ENCODE measurements around the gene CSF2RB.

Gene CSF2RB

DNA sequence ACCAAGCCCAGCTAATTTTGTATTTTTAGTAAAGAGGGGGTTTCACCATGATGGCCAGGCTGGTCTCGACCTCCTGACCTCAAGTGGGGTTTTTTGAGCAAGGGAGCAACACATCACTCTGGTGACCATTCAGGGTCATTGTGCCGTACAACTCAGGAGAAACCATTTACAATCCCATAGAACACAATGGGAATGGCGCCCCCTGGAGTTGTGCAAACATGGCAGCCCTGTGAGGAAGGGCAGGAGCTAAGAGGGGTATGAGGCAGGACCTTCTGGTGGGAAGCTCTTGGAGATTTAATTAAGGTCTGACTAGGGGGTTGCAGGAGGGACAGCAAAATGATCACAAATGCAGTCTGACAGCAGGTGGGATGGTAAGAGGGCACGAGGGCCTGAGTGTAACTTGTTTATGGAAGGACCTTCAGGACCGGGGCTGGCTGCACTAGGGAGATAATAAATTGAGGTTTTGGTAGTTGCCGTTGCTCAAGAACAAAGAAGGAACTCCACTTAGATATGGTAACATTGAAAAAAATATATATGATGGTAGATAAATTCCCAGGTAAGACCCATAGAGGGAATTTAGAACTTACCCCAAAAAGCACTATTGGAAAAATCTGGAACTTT, 9.1 kb upstream of the CSF2RB start:
- no peak overlapping the region for H3K4me3 ChIP-seq (ENCODE audit: low read depth, low read length)
- H3K27ac ChIP-seq = no peak overlapping the region
- peaks cover 8% of the 10 kb centered on the region for H3K9me3 ChIP-seq (ENCODE audit: severe bottlenecking)
- DNase-seq = no peak
- TF ChIP-seq, protein P1, sequence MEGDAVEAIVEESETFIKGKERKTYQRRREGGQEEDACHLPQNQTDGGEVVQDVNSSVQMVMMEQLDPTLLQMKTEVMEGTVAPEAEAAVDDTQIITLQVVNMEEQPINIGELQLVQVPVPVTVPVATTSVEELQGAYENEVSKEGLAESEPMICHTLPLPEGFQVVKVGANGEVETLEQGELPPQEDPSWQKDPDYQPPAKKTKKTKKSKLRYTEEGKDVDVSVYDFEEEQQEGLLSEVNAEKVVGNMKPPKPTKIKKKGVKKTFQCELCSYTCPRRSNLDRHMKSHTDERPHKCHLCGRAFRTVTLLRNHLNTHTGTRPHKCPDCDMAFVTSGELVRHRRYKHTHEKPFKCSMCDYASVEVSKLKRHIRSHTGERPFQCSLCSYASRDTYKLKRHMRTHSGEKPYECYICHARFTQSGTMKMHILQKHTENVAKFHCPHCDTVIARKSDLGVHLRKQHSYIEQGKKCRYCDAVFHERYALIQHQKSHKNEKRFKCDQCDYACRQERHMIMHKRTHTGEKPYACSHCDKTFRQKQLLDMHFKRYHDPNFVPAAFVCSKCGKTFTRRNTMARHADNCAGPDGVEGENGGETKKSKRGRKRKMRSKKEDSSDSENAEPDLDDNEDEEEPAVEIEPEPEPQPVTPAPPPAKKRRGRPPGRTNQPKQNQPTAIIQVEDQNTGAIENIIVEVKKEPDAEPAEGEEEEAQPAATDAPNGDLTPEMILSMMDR (IDR thresholded peaks at IDR 0.05; ENCODE audit: low read depth, low read length) = no peak
- H3K27me3 ChIP-seq (ENCODE audit: insufficient read depth, low read depth, severe bottlenecking) = peaks cover 75% of the 10 kb centered on the region
- H3K36me3 ChIP-seq = no peaks in the 10 kb centered on the region

DNA sequence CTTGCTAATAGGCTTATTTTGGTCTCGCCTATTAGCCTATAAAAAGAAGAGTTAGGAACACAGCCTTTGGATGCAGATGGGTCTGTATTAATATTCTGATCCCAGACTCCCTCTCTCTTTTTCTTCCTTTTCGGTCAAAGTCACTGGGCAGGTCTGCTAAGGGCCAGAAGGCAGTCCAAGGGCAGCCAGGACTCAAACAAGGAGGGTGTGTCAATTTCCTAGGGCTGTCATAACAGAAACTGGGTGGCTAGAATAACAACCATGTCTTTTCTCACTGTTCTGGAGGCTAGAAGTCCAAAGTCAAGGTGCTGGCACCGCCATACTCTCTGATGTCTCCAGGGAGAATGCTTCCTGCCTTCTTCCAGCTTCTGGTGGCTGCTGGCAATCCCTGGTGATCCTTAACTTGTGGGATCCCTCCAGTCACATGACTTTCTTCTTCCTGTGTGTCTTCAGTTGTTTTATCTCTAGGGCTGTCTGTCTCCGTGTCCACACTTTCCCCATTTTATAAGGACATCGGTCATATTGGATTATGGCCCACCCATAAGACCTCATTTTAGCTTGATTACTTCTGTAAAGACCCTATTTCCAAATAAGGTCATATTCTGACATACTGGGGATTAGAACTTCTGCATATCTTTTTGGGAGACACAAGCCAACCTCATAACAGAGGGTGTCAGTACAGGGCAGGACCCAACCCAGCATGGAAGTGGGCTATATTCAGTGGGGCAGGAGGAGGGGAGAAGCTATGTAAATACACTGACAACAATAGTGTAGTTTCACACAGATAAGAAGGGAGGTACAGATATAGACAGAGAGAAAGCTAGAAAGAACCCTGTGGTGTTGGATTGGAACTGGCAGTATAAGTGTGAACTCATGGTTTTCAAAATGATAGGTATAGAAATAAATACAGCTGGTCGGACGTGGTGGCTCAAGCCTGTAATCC, 5.9 kb upstream of the CSF2RB start:
- Histone ChIP-seq H3K36me3 (no peaks in the 10 kb centered on the region), H3K4me3 (ENCODE audit: low read depth, low read length) (no peak overlapping the region), H3K27ac (no peak overlapping the region), H3K9me3 (ENCODE audit: severe bottlenecking) (peaks cover 1% of the 10 kb centered on the region), H3K27me3 (ENCODE audit: insufficient read depth, low read depth, severe bottlenecking) (peaks cover 79% of the 10 kb centered on the region)
- DNase-seq = no peak
- TF ChIP-seq, protein P1 (IDR thresholded peaks at IDR 0.05; ENCODE audit: low read depth, low read length) = no peak

- Histone ChIP-seq H3K9me3 (ENCODE audit: severe bottlenecking) (no peaks in the 10 kb centered on the region), H3K27ac (no peak overlapping the region), H3K36me3 (no peaks in the 10 kb centered on the region), H3K4me3 (ENCODE audit: low read depth, low read length) (no peak overlapping the region), H3K27me3 (ENCODE audit: insufficient read depth, low read depth, severe bottlenecking) (peaks cover 75% of the 10 kb centered on the region)
- DNase-seq = no peak
- TF ChIP-seq, protein P1 (IDR thresholded peaks at IDR 0.05; ENCODE audit: low read depth, low read length) = no peak
These were observed 3.0 kb upstream of the CSF2RB start for GRCh38 chr22:36910461-36910860.

GRCh38 chr22:36911887-36912661, 1.4 kb upstream of the CSF2RB start:
- Histone ChIP-seq H3K27me3 (ENCODE audit: insufficient read depth, low read depth, severe bottlenecking) (peaks cover 74% of the 10 kb centered on the region), H3K4me3 (ENCODE audit: low read depth, low read length) (no peak overlapping the region), H3K9me3 (ENCODE audit: severe bottlenecking) (no peaks in the 10 kb centered on the region), H3K36me3 (no peaks in the 10 kb centered on the region), H3K27ac (no peak overlapping the region)
- TF ChIP-seq, protein P1 (IDR thresholded peaks at IDR 0.05; ENCODE audit: low read depth, low read length) = no peak
- no peak for DNase-seq

- Histone ChIP-seq H3K27ac (no peak overlapping the region), H3K27me3 (ENCODE audit: insufficient read depth, low read depth, severe bottlenecking) (peaks cover 69% of the 10 kb centered on the region), H3K36me3 (no peaks in the 10 kb centered on the region), H3K4me3 (ENCODE audit: low read depth, low read length) (no peak overlapping the region), H3K9me3 (ENCODE audit: severe bottlenecking) (no peaks in the 10 kb centered on the region)
- TF ChIP-seq, protein P1 (IDR thresholded peaks at IDR 0.05; ENCODE audit: low read depth, low read length) = no peak
- DNase-seq = no peak
These were observed 568 bp upstream of the CSF2RB start for GRCh38 chr22:36912694-36913426.

Measured in WERI-Rb-1 (cell line).